HG03342 (cell line): ENCODE data around the gene PROK2.

Source experiments
- ATAC-seq: cut with Tn5 transposase; IDR thresholded peaks from one replicate; pipeline ENCODE4 v1.9.1; 2021; ENCODE audit warnings: mild to moderate bottlenecking, moderate library complexity; ENCODE audit not compliant: unreplicated experiment

PROK2 gene

GRCh38 chr3:71751602-71752001, 33.3 kb downstream of the PROK2 start:
- no peak for ATAC-seq

DNA sequence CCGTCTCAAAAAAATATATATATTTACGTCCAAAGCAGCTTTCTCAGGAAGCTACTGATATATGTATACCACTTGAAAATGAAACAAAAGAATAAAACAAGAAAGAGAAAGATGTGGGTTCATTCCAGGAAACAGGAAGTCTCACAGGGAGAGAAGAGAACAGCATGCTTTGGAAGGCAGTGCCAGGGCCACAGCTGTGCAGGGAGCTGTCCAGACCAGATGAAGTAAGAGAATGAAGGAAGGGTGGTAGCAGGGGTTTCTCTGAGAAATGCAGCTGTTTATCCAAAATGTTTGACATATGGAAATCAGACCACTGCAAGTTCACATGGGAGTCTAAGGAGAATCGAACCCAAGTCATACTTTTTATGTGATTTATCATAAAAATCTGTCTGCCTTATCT, 40.2 kb downstream of the PROK2 start:
- ATAC-seq = no peak

DNA sequence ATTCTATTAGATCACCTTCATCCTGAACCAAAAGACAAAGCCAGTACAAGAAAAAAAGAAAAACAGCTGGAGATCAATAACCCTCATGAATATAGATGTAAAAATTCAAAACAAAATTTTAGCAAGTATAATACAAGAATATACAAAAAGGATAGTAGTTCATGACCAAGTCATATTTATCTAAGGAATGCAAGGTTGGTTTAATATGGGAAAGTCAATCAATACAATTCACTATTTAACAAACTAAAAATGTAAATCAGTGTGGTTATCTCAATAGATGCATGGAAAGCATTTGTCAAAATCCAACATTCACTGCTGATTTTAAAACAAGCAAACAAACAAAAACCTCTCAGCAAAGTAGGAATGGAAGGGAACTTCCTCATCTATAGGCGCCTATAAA, 42.3 kb downstream of the PROK2 start:
- ATAC-seq = no peak

- ATAC-seq = no peak
Measured at GRCh38 chr3:71734881-71735280, 50.1 kb downstream of the PROK2 start.

DNA sequence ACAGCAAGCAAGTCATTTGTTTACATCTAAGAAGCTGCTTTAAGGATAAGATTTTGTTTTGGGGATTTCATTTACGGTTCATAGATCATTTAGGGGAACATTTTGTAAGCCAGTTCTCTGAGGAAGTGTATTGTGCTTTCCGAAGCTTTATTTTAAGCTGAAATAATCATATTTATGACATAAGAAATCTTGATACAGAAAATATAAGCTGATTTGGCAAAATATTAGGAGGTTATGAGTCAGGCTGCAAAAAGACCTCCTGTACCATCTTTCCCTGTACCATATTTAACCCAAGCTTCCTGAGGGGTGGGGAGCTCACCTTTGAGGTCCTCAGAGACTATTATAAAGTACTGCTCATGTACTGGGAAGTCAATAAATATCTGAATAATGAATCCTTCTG, 51.6 kb downstream of the PROK2 start:
- ATAC-seq = no peak

- no peak for ATAC-seq
Measured at GRCh38 chr3:71732637-71733036, 52.3 kb downstream of the PROK2 start.

DNA sequence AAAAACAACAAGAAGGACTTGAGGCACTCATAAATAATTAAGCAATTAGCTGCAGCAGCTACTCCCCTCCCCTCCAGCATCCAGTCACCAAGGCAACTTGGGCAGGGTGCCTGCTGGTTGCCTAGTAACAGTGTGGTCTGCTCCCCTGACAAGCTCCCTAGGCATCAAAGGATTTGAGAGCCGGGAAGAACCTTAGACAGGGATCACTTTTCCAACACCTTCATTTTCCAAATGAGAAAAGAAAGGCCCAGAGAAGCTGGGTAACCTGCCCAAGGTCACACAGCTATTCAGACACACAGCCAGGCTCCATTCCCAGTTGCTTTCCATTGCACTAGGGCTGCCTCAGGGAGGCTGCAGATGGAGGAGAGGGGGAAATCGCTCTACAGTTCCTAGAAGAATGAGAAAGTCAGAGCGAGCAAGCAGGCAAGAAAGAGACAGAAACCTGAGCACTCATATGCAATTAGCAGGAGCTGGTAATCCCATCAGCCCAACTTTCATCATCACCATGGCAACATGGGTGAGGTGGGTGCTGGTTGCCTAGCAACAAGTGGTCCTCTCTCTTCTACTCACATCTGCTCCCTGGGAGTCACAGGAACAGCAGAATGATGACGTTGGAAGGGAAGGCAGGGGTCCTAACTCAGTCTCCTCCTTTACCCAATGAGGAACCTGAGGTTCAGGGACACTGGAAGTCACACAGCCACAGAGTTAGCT, 56.2 kb downstream of the PROK2 start:
- no peak for ATAC-seq

DNA sequence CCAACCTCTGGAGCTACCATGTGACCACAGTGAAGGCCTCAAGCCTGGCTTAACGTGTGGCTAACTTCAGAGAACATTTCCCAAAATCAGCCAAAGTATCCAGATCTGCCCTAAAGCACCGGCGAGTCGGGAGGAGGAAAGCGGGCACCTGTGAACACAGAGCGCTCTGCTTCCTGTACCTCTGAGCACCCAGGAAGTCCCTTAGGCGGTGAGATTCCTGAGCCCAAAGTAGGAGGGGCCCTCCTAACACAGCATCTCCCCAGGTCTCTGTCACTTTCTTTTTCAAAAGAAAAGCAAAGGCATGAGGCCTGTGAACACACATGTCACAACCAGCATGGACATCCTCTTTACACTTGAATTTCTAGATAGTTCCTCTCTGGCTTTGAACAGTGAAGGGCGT, 58.8 kb downstream of the PROK2 start:
- ATAC-seq = no peak

DNA sequence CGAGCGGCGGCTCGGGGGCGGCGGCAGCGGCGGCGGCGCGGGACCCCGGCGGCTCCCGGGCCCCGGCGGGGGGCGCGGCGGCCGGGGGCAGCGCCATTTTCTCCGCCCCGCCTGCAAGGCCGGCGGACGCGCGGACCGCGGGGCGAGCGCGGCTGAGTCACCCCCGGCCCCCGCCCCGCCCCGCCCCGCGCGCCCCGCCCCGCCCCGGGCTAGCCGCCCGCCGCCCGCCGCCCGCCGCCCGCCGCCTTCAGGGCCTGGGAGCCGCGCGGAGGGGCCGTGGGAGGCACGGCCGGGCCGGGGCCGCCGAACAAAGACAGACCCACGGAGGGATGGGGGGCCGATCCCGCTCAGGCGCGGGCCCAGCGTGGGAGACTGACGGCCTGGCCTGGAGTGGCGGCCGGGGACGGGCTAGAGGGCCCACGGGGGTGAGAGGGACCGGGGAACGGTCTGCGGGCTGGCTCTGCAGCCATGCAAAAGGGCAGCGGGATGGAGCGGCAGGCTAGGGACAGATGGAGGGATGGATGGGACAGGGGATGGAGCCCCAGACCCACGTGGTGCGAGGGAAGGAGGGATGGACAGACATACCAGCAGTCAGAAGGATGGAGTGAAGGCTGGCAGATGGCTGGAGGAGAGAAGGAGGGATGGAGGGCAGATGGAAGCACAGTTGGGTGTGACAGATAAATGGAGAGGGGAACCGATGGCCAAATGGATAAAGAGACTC, 59.5 kb downstream of the PROK2 start, which contains the start of gene EIF4E3:
TSS of gene EIF4E3 (minus strand) at position 132 of the 721 bp plus-strand sequence. CDS start at position 97, 35 bp downstream.
- peak; percentile 34 for ATAC-seq

DNA sequence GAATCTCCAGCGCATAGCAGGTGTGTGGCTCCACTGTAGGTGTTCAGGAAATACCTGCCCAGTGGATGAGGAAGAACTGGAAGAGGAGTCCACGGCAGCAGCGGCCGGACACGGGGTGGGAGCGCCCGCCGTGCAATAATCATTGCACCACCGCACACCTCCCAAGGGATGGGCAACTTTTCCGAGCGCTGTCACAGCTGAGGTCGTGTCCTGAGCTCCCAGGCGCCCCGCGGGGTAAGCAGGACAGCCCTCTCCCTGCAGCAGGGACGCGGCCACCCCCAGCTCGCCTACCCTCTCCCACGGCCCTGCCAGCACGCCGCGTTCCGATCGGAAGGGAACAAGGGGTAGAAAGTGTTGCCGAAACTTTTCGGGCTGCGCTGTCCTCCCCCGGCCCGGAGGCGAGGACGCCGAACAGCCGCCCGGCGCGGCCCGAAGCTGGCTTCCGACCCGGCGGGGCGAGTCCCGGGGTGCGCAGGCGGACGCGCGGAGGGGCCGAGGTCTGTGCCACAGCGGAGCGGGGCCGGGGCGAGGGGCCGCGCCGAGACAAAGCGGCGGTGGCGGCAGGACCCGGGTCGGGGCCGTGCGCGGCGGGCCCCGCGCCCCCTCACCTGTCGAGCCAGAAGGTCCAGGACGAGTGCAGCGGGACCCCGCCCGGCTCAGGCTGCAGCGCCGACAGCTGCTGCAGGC, 60.2 kb downstream of the PROK2 start:
- ATAC-seq = peak; percentile 22

GRCh38 chr3:71724171-71724453, 60.8 kb downstream of the PROK2 start:
- ATAC-seq = no peak

DNA sequence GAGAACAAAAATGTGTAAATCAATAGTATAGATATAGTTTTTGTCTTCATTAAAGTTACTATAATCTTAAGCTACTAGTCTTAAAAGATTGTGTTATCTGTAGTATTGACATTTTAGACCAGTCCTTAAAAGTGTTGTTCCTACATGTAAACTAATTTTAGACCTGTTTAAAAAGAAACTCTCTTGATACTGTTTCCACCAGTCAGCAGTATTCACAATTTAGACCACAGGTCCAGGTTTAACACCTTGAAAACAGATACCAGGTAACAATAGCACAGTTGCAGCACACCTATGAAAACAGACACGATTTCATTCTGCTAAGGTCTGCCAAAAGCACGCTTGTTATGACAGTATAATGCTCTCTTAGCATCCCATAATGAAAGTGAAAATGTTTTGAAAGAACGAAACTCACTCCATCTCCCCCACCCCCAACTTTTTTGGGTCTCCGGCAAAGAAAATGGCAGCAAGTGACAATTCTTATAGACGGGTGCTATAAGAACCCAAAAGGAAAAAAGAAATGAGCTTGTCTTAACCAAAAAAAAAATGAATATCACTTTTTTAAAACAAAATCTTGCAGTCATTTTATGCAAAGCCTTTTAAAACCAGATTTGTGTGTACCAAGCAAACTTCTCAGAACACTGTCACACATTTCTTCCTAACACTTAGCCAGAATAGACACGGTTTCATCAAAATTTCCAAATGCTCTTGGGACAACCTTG, 61.3 kb downstream of the PROK2 start:
- peak; percentile 60 for ATAC-seq

- no peak for ATAC-seq
Measured at GRCh38 chr3:71722693-71723092, 62.3 kb downstream of the PROK2 start.
